ENCODE measurements around the gene SART3.

GRCh38 chr12:108576660-108577234 lies 15.8 kb upstream of the SART3 start:
- no peak for TF ChIP-seq KDM2A (CRISPR knock-in tag; IDR thresholded peaks at IDR 0.05; ENCODE audit: borderline replicate concordance, low read depth)
- TF ChIP-seq HNRNPL (IDR thresholded peaks at IDR 0.05; ENCODE audit: low read depth, low read length) = no peak
- no peak for TF ChIP-seq SUZ12 (IDR thresholded peaks at IDR 0.05; ENCODE audit: low read depth, low read length)
- TF ChIP-seq SRSF4 (IDR thresholded peaks at IDR 0.05; ENCODE audit: low read depth, low read length, poor library complexity, severe bottlenecking) = no peak
- TF ChIP-seq CEBPB (IDR thresholded peaks at IDR 0.05; ENCODE audit: borderline replicate concordance, low read depth, low read length) = no peak
- no peak for TF ChIP-seq SRSF9 (IDR thresholded peaks at IDR 0.05; ENCODE audit: borderline replicate concordance, insufficient read depth, low read depth, low read length, poor library complexity, severe bottlenecking)
- TF ChIP-seq YEATS2 (CRISPR knock-in tag; IDR thresholded peaks at IDR 0.05; ENCODE audit: borderline replicate concordance) = no peak
- TF ChIP-seq JUNB (CRISPR knock-in tag; IDR thresholded peaks at IDR 0.05; ENCODE audit: borderline replicate concordance) = no peak
- TF ChIP-seq BRCA1 (CRISPR knock-in tag; IDR thresholded peaks at IDR 0.05) = no peak
- no peak for TF ChIP-seq DPF2 (CRISPR knock-in tag; IDR thresholded peaks at IDR 0.05; ENCODE audit: borderline replicate concordance, low read depth)
- no peak for TF ChIP-seq REPIN1 (CRISPR knock-in tag; IDR thresholded peaks at IDR 0.05; ENCODE audit: borderline replicate concordance, low read depth)
- TF ChIP-seq ZNF33A (CRISPR knock-in tag; IDR thresholded peaks at IDR 0.05; ENCODE audit: borderline replicate concordance) = no peak

Measured in HepG2 (cell line).